Cardiac fibroblast (primary cell): ENCODE data around the gene CLEC9A.

ENCODE experiments used
- DNase-seq, 2 donors: peaks; one replicate each; pipeline versions ENCODE4 v3.0.0 to v3.0.0-alpha.2; 2010; ENCODE audit warnings: low read depth in 2 of 2
- H3K4me3 ChIP-seq, 2 donors: replicated peaks in 1 of 2; 1 replicate in 1 of 2; 2 replicates in 1 of 2; pipeline ENCODE4 v1.5.1; 2011; ENCODE audit warnings: low read depth in 2 of 2, low read length in 2 of 2, mild to moderate bottlenecking in 2 of 2, moderate library complexity in 1 of 2
- TF ChIP-seq, protein P1 (sequence below): IDR thresholded peaks from one replicate; pipeline ENCODE4 v1.5.1; 2011; ENCODE audit warnings: low read depth, mild to moderate bottlenecking, low read length, inconsistent platforms

CLEC9A gene

DNA sequence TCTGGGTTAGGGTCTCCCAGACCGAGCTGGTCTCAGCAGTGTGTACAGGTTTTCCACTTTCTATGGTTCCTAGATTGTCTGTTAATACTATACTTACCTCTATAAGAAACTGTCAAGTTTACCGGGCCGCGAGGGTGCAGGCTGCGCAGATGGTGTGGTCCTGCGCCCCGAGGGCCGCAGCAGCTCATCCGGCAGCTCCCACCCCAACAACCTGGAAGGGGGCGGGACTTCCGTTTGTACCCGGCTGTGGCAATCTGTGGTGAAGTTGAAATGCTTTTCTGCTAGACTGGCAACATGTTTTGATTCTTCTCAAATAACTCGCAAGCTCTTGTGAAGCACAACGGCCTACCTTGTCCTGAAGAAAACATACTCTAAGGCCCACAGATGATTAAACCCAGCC is at the start of gene CLEC9A:
Gene CLEC9A, plus strand, starts transcription at position 237 of the 400 bp plus-strand sequence. CDS start 22,006 bp downstream, outside the sequence.
- no peak for DNase-seq
- H3K4me3 ChIP-seq, result no peak within 1 kb of the TSS
- TF ChIP-seq, protein P1, sequence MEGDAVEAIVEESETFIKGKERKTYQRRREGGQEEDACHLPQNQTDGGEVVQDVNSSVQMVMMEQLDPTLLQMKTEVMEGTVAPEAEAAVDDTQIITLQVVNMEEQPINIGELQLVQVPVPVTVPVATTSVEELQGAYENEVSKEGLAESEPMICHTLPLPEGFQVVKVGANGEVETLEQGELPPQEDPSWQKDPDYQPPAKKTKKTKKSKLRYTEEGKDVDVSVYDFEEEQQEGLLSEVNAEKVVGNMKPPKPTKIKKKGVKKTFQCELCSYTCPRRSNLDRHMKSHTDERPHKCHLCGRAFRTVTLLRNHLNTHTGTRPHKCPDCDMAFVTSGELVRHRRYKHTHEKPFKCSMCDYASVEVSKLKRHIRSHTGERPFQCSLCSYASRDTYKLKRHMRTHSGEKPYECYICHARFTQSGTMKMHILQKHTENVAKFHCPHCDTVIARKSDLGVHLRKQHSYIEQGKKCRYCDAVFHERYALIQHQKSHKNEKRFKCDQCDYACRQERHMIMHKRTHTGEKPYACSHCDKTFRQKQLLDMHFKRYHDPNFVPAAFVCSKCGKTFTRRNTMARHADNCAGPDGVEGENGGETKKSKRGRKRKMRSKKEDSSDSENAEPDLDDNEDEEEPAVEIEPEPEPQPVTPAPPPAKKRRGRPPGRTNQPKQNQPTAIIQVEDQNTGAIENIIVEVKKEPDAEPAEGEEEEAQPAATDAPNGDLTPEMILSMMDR, result no peak

DNA sequence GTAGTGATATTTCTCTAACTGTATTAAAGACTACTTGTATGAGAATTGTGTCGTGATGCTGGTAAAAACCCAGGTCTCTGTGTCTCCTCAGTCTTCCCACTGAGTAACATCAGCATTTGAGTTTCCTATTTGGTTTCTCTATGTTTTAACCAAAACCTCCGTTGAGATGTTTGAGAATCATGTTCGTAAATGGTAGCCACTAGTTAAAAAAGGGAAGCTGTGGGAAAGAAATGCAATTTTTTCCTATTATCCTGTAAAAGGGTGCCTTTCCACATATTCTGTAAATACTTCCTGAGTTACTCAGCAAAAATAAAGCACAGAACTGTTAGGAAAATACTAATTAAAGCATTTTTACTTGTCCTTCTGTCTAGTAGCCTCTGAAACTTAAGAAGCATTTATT is 38.6 kb upstream of the CLEC9A start:
- TF ChIP-seq, protein P1, result no peak
- H3K4me3 ChIP-seq, result no peak overlapping the region
- DNase-seq, result no peak

DNA sequence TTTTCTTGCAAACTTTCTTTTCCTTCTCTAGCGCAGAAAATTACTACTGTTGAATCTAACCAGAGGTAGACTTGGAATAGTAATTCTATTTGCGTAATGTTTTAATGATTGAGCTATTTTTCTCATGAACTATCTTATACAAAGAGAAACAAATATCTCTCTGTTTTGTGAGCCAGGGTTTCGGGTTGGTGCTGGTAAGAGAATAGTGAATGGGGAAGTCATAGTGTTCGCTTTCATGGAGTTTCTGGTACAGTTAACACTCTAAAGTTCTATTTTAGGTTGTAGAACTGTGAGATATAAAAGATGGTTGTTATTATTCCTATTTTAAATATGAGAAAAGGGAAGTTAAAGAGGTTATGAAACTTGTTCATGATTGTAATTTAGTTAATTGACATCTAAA is 38.2 kb upstream of the CLEC9A start:
- TF ChIP-seq, protein P1, result no peak

DNA sequence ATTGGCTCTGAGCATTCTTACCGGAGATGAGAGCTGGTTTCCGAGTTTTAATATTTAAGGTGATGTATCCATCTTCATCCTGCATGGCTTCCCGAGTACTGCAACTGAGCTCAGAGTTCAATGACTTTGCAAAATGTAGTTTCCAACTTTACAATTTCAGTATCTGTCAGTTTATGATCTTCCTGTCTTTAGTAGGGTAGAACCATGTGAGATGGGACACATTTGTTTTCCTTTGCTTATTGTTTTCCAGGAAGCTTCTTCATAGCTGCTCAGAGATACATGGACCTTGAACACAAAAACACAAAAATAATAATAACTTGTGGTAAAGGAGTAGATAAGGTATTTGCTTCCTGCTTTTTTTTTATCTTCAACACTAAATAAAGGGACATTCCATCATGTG is 31.5 kb upstream of the CLEC9A start, which contains the start of gene CLEC1B:
Gene CLEC1B, minus strand, starts transcription at position 106 of the 400 bp plus-strand sequence. Its CDS starts 21 bp downstream, at position 85.
- TF ChIP-seq, protein P1, result no peak
- DNase-seq, result no peak
- H3K4me3 ChIP-seq, result no peak within 1 kb of the TSS

More for the DNA sequence above, 38.2 kb upstream of the CLEC9A start:
- no peak for DNase-seq
- no peak overlapping the region for H3K4me3 ChIP-seq

DNA sequence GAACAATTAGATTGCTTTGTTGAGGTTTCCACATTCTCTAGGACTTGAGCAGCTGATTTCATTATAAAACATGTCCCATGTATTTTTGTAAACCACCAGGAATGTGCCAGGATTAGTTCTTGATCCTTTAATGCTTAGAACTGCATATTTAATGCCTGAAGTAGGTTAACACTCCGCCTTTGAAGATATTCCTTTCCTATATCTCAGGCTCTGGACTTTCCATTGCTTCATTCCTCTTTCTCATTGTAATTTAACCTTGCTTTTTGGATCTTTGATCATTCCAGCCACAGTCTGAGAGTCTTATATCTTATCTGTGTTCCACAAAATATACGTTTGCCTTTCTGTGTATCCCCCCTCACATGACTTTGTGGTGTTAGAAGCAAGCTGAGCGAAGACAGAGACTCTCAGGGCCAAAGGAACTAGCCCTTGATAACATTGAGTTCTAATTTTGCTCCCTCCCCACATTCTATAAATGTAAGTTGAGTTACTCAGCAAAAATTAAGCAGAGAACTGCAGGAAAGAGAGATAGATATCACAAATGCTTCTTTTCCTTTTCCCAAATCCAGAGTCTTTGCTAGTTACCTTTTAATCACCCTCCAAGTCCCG is 29.2 kb upstream of the CLEC9A start:
- no peak for DNase-seq
- TF ChIP-seq, protein P1, result no peak
- no peak overlapping the region for H3K4me3 ChIP-seq

DNA sequence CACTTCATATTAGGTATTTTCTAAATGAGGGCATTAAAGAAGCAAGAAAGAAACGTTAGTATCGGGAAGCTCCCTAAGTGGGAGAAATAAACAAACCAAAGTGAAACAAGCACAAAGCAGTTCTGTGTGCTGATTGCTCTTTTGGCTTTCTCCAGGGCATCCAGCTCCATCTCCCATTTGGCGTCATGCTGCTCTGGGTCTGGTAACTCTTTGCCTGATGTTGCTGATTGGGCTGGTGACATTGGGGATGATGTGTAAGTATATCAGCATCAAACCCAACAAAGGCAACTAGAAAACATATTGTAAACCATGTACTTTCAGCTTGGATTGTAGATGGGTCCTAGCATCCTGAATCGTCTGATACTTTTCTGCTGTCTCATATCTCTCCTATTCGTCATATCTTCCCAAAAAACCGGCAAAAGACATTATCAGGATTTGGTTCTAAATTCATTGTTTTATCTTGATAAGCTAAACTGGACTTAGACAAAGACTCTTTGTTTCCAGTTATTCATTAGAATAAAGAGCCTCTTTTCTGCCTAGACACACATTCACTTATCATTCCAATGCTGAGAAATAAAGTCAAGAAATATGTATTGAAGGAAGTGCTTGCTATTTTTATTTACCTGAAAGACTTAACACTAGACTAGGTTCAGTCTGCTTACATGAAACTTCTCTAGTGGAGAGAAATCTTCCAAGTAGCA is 17.7 kb upstream of the CLEC9A start:
- no peak overlapping the region for H3K4me3 ChIP-seq
- TF ChIP-seq, protein P1, result no peak
- no peak for DNase-seq
